Measurements from ENCODE around the gene DRC7. TPM values are rescaled to one million over a fixed set of nuclear protein-coding genes. Genes with fewer than 3 reads are reported as not detected.

The DRC7 gene
- total RNA-seq, 1 donor from 2014 or later, result 7.4 TPM

DNA sequence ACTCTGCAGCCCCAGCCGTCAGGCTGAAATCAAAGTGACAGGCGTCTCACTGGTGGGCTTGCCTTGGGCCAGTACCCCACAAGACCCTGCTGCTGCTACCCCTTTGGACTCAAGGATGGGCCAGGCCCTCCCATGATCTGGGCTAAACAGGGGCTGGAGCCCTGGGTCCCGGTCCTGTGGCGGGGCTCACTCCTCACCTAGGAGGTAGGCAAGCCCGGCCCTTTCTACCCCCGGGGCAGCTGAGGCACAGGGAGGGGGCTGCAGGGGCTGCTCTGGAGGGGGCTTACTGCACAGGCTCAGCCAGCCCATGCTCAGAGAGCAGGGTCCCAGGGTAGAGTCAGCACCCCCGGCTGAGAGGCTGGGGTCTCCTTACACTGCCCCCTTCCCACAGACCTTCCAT lies 64.5 kb downstream of the DRC7 start:
- H3K36me3 Mint-ChIP-seq, result no peaks in the 10 kb centered on the region
- no peak for DNase-seq (ENCODE audit: extremely low spot score, unreplicated experiment)
- H3K4me3 Mint-ChIP-seq, result no peak overlapping the region
- peaks cover 12% of the 10 kb centered on the region for H3K4me1 Mint-ChIP-seq (ENCODE audit: unreplicated experiment)
- H3K9me3 Mint-ChIP-seq, result no peaks in the 10 kb centered on the region
- TF ChIP-seq, protein P1, sequence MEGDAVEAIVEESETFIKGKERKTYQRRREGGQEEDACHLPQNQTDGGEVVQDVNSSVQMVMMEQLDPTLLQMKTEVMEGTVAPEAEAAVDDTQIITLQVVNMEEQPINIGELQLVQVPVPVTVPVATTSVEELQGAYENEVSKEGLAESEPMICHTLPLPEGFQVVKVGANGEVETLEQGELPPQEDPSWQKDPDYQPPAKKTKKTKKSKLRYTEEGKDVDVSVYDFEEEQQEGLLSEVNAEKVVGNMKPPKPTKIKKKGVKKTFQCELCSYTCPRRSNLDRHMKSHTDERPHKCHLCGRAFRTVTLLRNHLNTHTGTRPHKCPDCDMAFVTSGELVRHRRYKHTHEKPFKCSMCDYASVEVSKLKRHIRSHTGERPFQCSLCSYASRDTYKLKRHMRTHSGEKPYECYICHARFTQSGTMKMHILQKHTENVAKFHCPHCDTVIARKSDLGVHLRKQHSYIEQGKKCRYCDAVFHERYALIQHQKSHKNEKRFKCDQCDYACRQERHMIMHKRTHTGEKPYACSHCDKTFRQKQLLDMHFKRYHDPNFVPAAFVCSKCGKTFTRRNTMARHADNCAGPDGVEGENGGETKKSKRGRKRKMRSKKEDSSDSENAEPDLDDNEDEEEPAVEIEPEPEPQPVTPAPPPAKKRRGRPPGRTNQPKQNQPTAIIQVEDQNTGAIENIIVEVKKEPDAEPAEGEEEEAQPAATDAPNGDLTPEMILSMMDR (conservative IDR thresholded peaks at IDR 0.05), result no peak
- H3K27me3 Mint-ChIP-seq, result no peaks in the 10 kb centered on the region
- no peak overlapping the region for H3K27ac Mint-ChIP-seq

DNA sequence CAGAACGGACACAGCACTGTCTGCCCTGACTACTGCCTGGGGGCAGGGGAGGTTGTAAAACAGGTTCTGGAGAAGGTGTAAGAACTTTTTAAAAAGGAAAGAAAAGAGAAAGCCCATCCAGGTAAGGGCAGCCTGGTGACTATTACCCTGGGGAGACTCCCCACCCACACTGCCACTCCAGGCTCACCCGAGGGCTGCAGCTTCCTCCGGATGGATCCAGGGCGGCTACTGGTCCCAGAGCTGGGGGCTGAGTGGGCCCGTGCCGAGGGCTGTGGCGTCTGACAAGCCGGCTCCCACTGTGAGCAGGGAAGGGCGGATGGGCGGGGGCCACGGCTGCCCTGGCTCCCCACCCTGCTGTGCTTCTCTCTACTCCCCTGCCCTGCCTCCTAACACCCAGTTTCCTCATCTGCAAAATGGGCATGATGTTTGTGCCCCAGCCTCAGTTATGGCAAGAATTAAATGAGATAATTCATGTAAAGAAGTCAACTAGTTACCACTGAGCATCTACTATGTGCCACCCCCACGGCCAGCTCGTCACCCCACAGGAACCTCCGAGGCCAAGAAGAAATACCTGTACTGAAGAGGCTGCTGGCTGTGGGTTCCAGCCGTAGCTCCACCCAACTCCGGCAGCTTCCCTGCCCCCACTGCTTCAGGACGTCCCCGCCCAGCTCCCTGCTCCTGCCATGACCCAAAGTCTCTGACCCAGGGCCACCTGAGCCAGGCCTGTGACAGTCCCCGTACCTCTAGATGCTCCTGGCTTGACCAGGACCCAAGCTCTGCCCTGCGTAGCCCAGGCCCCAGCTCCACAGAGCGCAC lies 65.1 kb downstream of the DRC7 start:
- H3K9me3 Mint-ChIP-seq, result no peaks in the 10 kb centered on the region
- H3K4me1 Mint-ChIP-seq (ENCODE audit: unreplicated experiment), result peaks cover 12% of the 10 kb centered on the region
- H3K27me3 Mint-ChIP-seq, result no peaks in the 10 kb centered on the region
- TF ChIP-seq, protein P1 (conservative IDR thresholded peaks at IDR 0.05), result no peak
- peak overlapping the region; percentile 61 for H3K27ac Mint-ChIP-seq
- DNase-seq (ENCODE audit: extremely low spot score, unreplicated experiment), result no peak
- H3K4me3 Mint-ChIP-seq, result no peak overlapping the region
- H3K36me3 Mint-ChIP-seq, result no peaks in the 10 kb centered on the region

DNA sequence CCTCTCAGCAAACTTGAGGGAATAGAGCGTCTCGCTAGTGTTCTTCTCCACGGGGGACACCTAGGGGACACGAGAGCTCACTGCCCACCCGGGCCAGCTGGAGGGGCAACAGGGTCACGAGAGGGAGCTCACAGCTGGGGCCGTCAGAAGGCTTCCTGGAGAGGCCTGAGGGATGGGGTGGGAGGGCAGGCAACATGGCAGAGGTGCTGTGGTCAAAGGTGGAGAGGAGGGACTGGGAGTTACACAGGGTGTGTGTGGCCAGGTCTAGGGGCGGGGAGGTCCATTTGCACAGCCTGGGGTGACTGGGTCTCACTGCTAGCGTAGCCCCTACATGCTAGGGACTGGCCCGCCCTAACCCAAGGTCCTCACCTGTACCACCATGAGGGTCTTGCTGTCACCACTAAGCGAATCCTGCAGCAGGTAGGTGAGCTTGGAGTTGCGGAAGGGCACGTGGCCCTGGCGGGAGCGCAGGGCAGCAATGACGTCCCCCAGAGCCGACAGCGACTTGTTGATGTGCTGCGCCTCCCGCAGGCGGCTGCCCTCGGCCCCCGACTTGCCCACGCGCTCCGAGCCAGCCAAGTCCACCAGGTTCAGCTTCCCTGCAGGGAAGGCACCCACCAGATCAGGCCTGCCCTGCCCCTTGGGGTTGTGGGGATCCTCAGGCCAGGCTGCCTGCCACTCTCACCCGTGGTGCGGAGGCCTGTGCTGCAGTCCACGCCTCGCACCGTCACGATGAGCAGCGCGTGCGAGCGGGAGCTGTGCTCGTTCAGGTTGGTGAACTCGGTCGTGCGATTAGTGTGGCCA lies 66.0 kb downstream of the DRC7 start:
- Mint-ChIP-seq H3K9me3 (no peaks in the 10 kb centered on the region), H3K4me3 (no peak overlapping the region), H3K27ac (peak overlapping the region; percentile 61), H3K27me3 (no peaks in the 10 kb centered on the region), H3K4me1 (ENCODE audit: unreplicated experiment) (peaks cover 12% of the 10 kb centered on the region), H3K36me3 (no peaks in the 10 kb centered on the region)
- TF ChIP-seq, protein P1 (conservative IDR thresholded peaks at IDR 0.05), result no peak
- DNase-seq (ENCODE audit: extremely low spot score, unreplicated experiment), result no peak

DNA sequence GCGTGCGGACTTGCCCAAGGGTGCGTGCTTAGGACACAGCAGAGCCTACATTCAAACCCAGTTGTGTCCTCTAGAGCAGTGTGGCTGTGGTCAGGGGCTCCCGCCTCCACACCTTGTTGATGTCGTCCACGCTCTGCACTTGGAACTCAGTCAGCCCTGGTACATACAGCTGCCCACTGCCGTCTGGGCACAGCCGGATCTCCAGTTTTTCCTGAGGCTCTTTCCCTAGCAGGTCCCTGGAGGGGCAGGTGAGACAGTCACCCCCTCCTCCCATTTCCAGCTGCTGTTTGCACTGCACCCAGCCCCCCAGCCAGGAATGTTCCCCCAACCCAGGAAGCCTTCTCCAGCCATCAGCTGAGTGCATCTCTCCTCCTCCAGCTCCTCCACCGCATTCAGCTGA lies 66.7 kb downstream of the DRC7 start:
- Mint-ChIP-seq H3K27me3 (no peaks in the 10 kb centered on the region), H3K4me3 (no peak overlapping the region), H3K36me3 (no peaks in the 10 kb centered on the region), H3K9me3 (no peaks in the 10 kb centered on the region), H3K4me1 (ENCODE audit: unreplicated experiment) (peaks cover 12% of the 10 kb centered on the region), H3K27ac (no peak overlapping the region)
- no peak for DNase-seq (ENCODE audit: extremely low spot score, unreplicated experiment)
- TF ChIP-seq, protein P1 (conservative IDR thresholded peaks at IDR 0.05), result no peak

DNA sequence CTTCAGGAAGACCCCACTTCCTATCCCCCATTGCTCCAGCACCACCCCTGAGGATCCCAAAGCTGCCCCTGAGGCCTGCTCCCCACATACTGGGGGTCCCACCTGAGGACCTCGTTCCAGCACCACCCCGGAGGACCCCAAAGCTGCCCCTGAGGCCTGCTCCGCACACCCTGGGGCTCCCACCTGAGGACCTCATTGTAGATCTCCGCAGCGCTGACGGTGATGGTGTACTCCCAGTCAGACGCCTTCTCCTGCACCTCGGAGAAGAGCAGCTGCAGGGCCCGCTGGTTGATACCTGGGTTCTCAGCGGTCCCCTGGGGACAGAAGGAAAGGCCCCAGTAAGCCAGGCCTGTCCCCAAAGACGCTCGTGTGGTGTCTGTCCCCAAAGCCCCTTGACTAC lies 67.4 kb downstream of the DRC7 start:
- Mint-ChIP-seq H3K36me3 (peaks cover 2% of the 10 kb centered on the region), H3K27ac (no peak overlapping the region), H3K4me3 (no peak overlapping the region), H3K4me1 (ENCODE audit: unreplicated experiment) (peaks cover 12% of the 10 kb centered on the region), H3K9me3 (no peaks in the 10 kb centered on the region), H3K27me3 (no peaks in the 10 kb centered on the region)
- no peak for DNase-seq (ENCODE audit: extremely low spot score, unreplicated experiment)
- TF ChIP-seq, protein P1 (conservative IDR thresholded peaks at IDR 0.05), result no peak
